Lower lobe of right lung (tissue), 2 donors: Measurements from ENCODE around the gene EEFSEC. TPM values are rescaled to one million over a fixed set of nuclear protein-coding genes. Genes with fewer than 3 reads are reported as not detected.

Experiments used
- ATAC-seq, 2 donors: fragments of 200-7000 bp; cut with Tn5 transposase; one replicate each; pipeline ENCODE4 v1.9.1; 2020 to 2022; ENCODE audit warnings: mild to moderate bottlenecking in 2 of 2, moderate library complexity in 2 of 2
- DNase-seq: peaks from one replicate; pipeline ENCODE4 v3.0.0-alpha.2; 2020
- H3K27ac ChIP-seq: fragments of 200-600 bp; one replicate; pipeline ENCODE4 v1.8.0; 2022
- H3K27me3 ChIP-seq: fragments of 200-600 bp; one replicate; pipeline ENCODE4 v1.8.0; 2022; ENCODE audit warnings: low read depth
- H3K36me3 ChIP-seq: fragments of 200-600 bp; one replicate; pipeline ENCODE4 v1.8.0; 2022; ENCODE audit warnings: mild to moderate bottlenecking
- H3K4me1 ChIP-seq: fragments of 200-600 bp; one replicate; pipeline ENCODE4 v1.8.0; 2022
- H3K4me3 ChIP-seq: fragments of 200-600 bp; one replicate; pipeline ENCODE4 v1.8.0; 2022; ENCODE audit warnings: mild to moderate bottlenecking
- H3K9me3 ChIP-seq: fragments of 200-600 bp; one replicate; pipeline ENCODE4 v1.8.0; 2022
- CTCF ChIP-seq: fragments of 200-600 bp; IDR thresholded peaks from one replicate; pipeline ENCODE4 v1.8.0; 2022; ENCODE audit warnings: antibody characterized with exemption, mild to moderate bottlenecking
- intact Hi-C: fragments of 100-400 bp; cut with DNase I; formaldehyde crosslinking; loops from one replicate; pipeline ENCODE4 v1.11.0; 2022
- total RNA-seq: library from RNA; stranded (reverse); fragmentation: NEBNext Ultra II Directional; extraction: Animal tissue kit (Norgen Biotek cat#: 25700); gene quantifications from one replicate; pipeline ENCODE4 v1.2.1, GENCODE V29; 2021
- donor health status: DM: no; HTN: yes; CAD: no; lungs with severe emphysema.

The EEFSEC gene
- total RNA-seq, 1 donor from 2014 or later, result 15.6 TPM

- intact Hi-C loops, result no loop called here
Observed at GRCh38 chr3:128455786-128456748, 302.8 kb downstream of the EEFSEC start.

GRCh38 chr3:128456776-128457715 is 303.8 kb downstream of the EEFSEC start:
- Histone ChIP-seq H3K27me3 (peaks cover 24% of the 10 kb centered on the region), H3K4me3 (no peak overlapping the region), H3K36me3 (no peaks in the 10 kb centered on the region), H3K9me3 (no peaks in the 10 kb centered on the region), H3K27ac (no peak overlapping the region), H3K4me1 (no peaks in the 10 kb centered on the region)
- intact Hi-C loops, result no loop called here
- no peak for ATAC-seq
- no peak for TF ChIP-seq CTCF
- DNase-seq, result no peak

More at GRCh38 chr3:128455786-128456748, 302.8 kb downstream of the EEFSEC start:
- ATAC-seq (no peak), DNase-seq (no peak)
- H3K4me1 ChIP-seq, result no peaks in the 10 kb centered on the region
- no peak for TF ChIP-seq CTCF
- H3K27ac ChIP-seq, result no peak overlapping the region
- H3K36me3 ChIP-seq, result no peaks in the 10 kb centered on the region
- peaks cover 26% of the 10 kb centered on the region for H3K27me3 ChIP-seq
- H3K4me3 ChIP-seq, result no peak overlapping the region
- no peaks in the 10 kb centered on the region for H3K9me3 ChIP-seq

GRCh38 chr3:128457937-128458336 is 304.7 kb downstream of the EEFSEC start:
- ATAC-seq (no peak), DNase-seq (no peak)
- Histone ChIP-seq H3K27ac (no peak overlapping the region), H3K36me3 (no peaks in the 10 kb centered on the region), H3K4me3 (no peak overlapping the region), H3K9me3 (no peaks in the 10 kb centered on the region), H3K4me1 (no peaks in the 10 kb centered on the region), H3K27me3 (peaks cover 18% of the 10 kb centered on the region)
- intact Hi-C loops, result no loop called here
- TF ChIP-seq CTCF, result no peak

Other genes starting within 250 kb of the EEFSEC start
- 0.95 TPM for gene KBTBD12, start 238.2 kb upstream of the EEFSEC start, total RNA-seq
- gene SEC61A1, start 101.0 kb upstream of the EEFSEC start, total RNA-seq, result 152 TPM
- gene RUVBL1, start 29.7 kb upstream of the EEFSEC start, total RNA-seq, result 21.4 TPM